GM12872 (cell line): ENCODE results near the gene SWSAP1.

Source experiments
- TF ChIP-seq, protein P1 (sequence below): IDR thresholded peaks from 3 replicates; pipeline ENCODE4 v1.5.1; 2011; ENCODE audit warnings: low read depth, mild to moderate bottlenecking, low read length, moderate library complexity; ENCODE audit not compliant: insufficient read depth

Gene SWSAP1

DNA sequence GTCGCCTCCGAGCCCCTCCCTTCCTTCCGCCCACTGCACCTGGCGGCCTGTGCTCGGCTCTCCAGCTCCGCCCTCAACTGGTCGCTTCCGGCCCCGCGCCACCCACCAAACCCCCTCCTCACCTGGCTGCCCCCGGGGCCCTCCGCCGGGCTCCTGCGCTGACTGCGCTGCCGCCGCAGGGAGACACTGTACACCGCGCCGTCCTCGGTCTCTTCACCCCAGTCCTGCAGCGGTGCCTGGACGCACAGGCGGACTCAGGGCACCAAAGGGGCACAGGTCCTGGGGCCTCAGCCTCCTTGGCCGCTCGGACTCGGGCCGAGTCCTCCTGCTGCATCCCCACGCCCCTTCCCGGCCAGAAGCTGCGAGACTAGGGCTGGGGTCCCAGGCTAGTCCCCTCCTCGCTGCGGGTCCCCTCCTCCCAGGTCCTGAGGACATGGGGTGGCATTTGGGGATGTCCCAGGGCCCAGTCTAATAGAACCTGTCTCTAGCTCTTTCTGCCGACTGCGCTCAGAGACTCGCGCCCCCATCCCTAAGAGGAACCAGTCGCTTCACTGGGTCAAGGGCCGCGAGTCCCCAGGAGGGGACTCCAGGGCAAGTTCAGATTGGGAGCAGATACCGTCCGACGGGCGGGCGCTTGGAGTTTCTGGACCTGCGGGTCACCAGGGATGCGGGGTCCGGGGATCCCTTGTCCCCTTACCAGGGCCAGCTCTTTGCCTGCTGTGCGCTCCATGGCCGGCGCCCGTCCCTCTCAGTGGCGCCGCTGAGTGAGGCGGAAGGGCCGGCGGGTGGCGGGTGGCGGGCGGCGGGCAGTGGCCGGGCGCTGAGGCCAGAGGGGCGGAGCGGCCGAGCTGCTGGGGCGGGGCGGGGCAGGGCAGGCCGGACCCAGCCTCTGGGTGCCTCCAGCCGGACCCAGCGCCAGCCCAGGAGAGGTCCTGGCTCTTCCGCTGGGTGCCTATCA is 44.4 kb downstream of the SWSAP1 start, which contains the start of gene RGL3:
TSS of gene RGL3 (minus strand) at position 766 of the 958 bp plus-strand sequence. CDS start at position 730, 36 bp downstream.
- TF ChIP-seq, protein P1, sequence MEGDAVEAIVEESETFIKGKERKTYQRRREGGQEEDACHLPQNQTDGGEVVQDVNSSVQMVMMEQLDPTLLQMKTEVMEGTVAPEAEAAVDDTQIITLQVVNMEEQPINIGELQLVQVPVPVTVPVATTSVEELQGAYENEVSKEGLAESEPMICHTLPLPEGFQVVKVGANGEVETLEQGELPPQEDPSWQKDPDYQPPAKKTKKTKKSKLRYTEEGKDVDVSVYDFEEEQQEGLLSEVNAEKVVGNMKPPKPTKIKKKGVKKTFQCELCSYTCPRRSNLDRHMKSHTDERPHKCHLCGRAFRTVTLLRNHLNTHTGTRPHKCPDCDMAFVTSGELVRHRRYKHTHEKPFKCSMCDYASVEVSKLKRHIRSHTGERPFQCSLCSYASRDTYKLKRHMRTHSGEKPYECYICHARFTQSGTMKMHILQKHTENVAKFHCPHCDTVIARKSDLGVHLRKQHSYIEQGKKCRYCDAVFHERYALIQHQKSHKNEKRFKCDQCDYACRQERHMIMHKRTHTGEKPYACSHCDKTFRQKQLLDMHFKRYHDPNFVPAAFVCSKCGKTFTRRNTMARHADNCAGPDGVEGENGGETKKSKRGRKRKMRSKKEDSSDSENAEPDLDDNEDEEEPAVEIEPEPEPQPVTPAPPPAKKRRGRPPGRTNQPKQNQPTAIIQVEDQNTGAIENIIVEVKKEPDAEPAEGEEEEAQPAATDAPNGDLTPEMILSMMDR = no peak

DNA sequence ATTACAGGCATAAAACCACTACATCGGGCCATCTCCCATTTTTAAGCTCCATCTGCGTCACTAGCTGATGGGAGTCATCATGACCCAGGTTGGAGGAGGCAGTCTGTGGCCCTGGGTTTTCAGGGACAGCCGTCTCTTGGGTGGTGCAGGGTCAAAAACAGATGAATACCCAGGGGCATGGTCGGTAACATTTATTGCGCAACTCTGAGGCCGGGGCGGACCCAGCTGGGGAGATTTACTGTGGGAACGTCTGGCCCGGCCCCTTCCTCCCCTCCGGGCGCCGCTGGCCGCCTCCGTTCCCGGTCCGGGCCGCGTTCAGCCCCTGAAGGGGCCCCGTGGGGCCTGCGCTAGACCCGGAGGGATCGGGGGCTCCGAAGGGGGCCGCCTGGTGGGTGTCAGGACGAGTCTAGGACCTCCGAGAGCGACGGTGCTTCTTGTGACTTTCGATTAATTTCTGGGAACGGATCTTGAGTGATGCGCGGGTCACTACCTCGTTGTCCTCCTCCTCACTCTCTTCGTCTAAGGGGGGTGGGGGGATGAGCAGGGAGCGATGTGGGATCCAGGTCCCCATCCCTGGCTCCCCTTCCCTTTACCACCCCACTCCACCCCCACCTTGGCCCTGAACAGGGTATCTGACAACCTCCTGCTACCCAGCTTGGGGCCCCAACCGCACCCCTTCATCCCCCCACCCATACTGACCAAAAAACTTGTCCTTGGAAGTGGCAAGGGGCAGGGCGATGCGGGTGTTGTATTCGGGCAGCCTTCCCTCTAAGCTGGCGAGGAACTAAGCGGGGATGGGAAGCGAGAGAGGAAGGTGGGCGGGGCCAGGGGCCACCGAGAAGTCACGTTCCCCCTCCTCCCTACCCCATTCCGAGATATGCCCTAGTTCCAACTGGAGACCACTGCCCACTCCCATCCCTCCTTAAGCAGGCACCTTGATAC is 46.2 kb downstream of the SWSAP1 start:
- TF ChIP-seq, protein P1 = no peak

DNA sequence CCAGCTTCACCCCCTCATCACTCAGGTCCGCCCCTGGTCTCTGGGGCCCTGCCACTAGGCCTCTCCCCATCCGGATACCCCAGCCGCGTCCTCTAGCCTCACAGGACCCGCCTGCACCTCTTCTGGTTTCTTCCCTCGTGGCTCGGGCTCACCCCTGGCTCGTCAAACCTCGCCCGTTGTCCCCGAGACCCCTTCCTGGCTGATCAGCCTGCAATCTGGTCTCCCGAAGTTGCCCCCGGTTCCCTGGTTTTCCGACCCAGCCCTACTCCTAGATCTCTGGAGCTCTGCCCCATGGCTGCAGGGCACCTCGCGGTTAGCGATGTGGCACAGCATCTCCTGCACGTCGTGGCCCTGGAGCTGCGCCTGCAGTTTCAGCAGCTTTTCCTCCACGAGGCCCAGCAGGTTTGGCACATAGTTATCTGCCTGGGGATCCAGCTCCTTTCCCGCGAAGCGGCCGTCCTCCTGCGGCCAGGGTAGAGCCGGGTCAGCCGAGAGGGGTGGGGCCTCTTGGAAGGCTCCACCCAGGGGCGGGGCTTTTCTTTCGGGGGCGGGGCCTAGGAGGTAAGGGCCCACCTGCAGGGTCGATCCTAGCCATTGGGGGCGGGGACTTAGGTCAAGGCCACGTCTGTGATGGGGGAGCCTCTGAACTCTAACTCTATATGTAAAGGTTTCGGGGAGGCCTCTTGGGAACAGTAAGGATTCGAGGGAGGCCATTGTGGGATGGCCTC is 47.1 kb downstream of the SWSAP1 start:
- TF ChIP-seq, protein P1 = no peak

GRCh38 chr19:11422163-11423065 is 47.9 kb downstream of the SWSAP1 start:
- TF ChIP-seq, protein P1 = no peak

- TF ChIP-seq, protein P1 = no peak
Observed at GRCh38 chr19:11423164-11423790, 48.8 kb downstream of the SWSAP1 start.

DNA sequence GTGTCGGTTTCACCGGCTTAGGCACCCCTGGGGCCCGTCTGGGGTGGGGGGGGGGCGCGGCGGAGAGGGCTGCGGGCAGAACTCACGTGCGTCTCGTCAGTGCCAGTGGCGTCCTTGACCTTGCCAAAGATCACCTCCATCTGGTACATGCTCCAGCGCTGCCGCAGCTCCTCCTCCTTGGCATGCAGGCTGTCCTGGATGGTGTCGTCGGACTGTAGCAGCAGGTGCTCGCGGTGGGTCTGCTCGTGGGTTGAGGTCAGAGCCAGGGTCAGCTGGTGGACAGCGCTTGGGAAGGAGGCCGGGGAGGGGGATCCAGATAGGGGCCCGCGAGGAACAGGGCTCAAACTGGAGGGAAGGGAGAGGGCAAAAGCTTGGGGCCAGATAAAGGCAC is 49.3 kb downstream of the SWSAP1 start:
- TF ChIP-seq, protein P1 = no peak
